Choroid plexus epithelial cell (primary cell): ENCODE measurements around the gene NR6A1.

Experiments
- DNase-seq: peaks from one replicate; pipeline ENCODE4 v3.0.0-alpha.2; 2010; ENCODE audit warnings: low read depth
- H3K4me3 ChIP-seq: 2 replicates; pipeline ENCODE4 v1.5.1; 2011; ENCODE audit warnings: low read depth, mild to moderate bottlenecking, control low read depth, low read length, moderate library complexity
- CTCF ChIP-seq: conservative IDR thresholded peaks from 2 replicates; pipeline ENCODE4 v1.5.1; 2011; ENCODE audit warnings: low read depth, mild to moderate bottlenecking, control low read depth, inconsistent platforms, low read length, moderate library complexity

The NR6A1 gene

GRCh38 chr9:124771021-124771866 is at the start of gene NR6A1:
TSS of gene NR6A1 (minus strand) at chr9:124771311.
- no peak for TF ChIP-seq CTCF
- peak; percentile 97 for DNase-seq
- peak within 1 kb of the TSS; percentile 72 for H3K4me3 ChIP-seq

DNA sequence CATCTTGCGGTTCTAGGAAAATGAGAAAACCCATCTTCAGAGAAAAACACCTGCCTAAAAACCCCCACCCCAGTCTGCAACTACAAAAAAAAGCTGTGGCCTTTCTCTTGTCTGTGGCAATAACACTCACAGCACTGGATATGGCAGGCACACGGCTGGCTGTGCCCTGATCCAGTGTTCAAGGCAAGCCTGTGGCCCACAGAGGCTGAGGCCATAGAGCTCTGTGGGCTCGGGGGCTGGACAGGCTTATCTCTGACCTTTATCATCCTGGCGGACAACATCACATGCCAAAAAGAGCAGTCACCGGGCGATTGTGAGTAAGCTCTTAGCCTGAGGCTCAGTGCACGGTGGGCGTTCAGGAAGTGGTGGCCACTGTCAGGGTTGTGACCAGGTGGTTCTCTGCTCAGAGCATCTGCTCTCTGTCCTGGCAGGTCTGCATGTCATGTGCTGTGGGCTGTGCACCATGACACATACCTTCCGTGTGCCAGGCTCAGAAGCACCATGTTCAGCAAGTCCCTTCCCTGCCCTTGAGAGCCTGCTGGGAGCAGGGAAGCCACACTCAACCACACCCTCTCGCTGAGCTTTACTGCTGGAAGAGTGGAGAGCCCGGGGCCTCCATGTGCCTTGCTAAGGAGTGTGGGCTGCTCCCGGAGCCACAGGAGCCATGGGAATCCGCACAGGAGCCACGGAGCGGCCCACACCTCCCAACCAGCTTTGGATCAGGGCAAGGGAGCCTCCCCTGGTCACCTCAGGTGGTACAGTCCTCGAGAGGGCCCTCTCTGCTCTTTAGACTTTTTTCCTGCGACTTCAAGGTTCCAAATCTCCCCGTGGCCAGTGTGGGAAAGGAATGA is 47.5 kb upstream of the NR6A1 start:
- DNase-seq, result no peak
- no peak overlapping the region for H3K4me3 ChIP-seq
- no peak for TF ChIP-seq CTCF

DNA sequence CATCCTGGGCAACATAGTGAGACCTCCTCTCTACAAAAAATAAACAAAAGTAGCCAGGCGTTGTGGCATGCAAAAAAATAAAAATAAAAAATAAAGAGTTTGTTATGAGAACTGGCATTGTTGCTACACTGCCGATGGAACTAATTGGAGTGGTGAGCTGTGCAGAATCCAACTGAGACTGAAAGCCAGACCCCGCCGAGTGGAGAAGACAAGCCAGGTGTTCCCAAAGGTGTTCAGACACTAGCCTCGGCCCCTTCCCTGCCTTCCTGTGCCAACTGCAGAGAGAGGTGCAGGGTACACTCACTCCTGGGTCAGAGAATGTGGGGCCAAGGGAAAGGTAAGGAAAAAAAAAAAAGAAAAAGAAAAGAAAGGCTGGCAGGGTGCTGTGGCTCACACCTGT is 44.5 kb upstream of the NR6A1 start:
- no peak for TF ChIP-seq CTCF
- H3K4me3 ChIP-seq, result no peak overlapping the region
- no peak for DNase-seq

- no peak for TF ChIP-seq CTCF
- H3K4me3 ChIP-seq, result no peak overlapping the region
- DNase-seq, result no peak
These were observed 43.0 kb upstream of the NR6A1 start for GRCh38 chr9:124814164-124814535.

GRCh38 chr9:124813501-124814163 is 42.5 kb upstream of the NR6A1 start:
- no peak for TF ChIP-seq CTCF
- H3K4me3 ChIP-seq, result no peak overlapping the region
- DNase-seq, result peak; percentile 40

DNA sequence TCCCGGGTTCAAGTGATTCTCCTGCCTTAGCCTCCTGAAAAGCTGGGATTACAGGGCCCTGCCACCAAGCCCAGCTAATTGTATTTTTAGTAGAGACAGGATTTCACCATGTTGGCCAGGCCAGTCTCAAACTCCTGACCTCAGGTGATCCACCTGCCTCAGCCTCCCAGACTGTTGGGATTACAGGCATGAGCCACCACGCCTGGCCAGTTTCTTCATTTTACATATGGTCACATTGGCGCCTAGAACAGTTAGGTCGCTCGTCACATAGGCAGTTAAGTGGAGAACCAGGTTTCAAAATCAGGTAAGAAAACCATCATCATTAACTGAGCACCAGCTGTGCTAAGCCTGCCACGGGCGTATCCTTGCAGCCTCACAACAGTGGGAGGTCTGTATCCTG is 41.9 kb upstream of the NR6A1 start:
- DNase-seq, result no peak
- no peak for TF ChIP-seq CTCF
- no peak overlapping the region for H3K4me3 ChIP-seq
